A549 (cell line): ENCODE data around the gene REM2. TPM values are rescaled to one million over a fixed set of nuclear protein-coding genes. Genes with fewer than 3 reads are reported as not detected.

Experiments
- ATAC-seq, 2 experiments: fragments of 200-7000 bp in 1 of 2; fragments of >200 bp in 1 of 2; cut with Nextera tagmentation in 1 of 2; cut with Tn5 transposase in 1 of 2; 3 replicates each; pipeline versions ENCODE4 v1.8.0 to v1.9.1; 2018 to 2020; ENCODE audit warnings: mild to moderate bottlenecking in 1 of 2, moderate library complexity in 1 of 2
- CTCF ChIA-PET: fragments of 300-600 bp; sonication (Branson Sonifier 250); formaldehyde crosslinking; extraction: SDS; loops from one replicate; lab custom pipeline; 2021; ENCODE audit warnings: antibody characterized with exemption, inconsistent platforms; lab: Yijun Ruan, JAX
- POLR2A ChIA-PET: fragments of 350-600 bp; formaldehyde crosslinking; extraction: SDS; loops from one replicate; lab custom pipeline; 2021; ENCODE audit warnings: antibody characterized with exemption, inconsistent platforms; lab: Yijun Ruan, JAX
- DNase-seq, 2 experiments: peaks; one replicate each; pipeline versions ENCODE4 v3.0.0 to v3.0.0-alpha.2; 2011 to 2016; ENCODE audit warnings: low read depth in 1 of 2, low spot score in 1 of 2
- FAIRE-seq: peaks from 2 replicates; lab custom pipeline; 2011; peaks lifted over from hg19 to GRCh38; lab: Jason Lieb, UNC
- H3K27ac ChIP-seq, 2 experiments: fragments of >200 bp; sonication (Bioruptor Twin); formaldehyde crosslinking; 3 replicates each; pipeline ENCODE4 v1.5.1; 2016 to 2017
- H3K4me1 ChIP-seq: fragments of >200 bp; sonication (Bioruptor Twin); formaldehyde crosslinking; 3 replicates; pipeline ENCODE4 v1.6.1; 2016
- H3K4me2 ChIP-seq: fragments of >200 bp; sonication (Bioruptor Twin); formaldehyde crosslinking; 3 replicates; pipeline ENCODE4 v1.6.1; 2016
- H3K4me3 ChIP-seq: fragments of >200 bp; sonication (Bioruptor Twin); formaldehyde crosslinking; 3 replicates; pipeline ENCODE4 v1.5.1; 2016
- H3K9me3 ChIP-seq: fragments of >200 bp; sonication (Bioruptor Twin); formaldehyde crosslinking; 3 replicates; pipeline ENCODE4 v1.6.1; 2016
- CBX2 ChIP-seq: fragments of 200-600 bp; sonication (generic); IDR thresholded peaks from 2 replicates; pipeline ENCODE4 v1.6.1; 2016; ENCODE audit warnings: low read depth, mild to moderate bottlenecking, borderline replicate concordance
- CHD4 ChIP-seq: fragments of 200-600 bp; sonication (generic); IDR thresholded peaks from 2 replicates; pipeline ENCODE4 v1.6.1; 2016; ENCODE audit warnings: antibody characterized with exemption, mild to moderate bottlenecking, borderline replicate concordance
- EHF ChIP-seq: fragments of 250-450 bp; sonication (Bioruptor Pico); IDR thresholded peaks from 2 replicates; pipeline ENCODE4 v1.5.0; 2020; ENCODE audit warnings: mild to moderate bottlenecking
- FOSB ChIP-seq: fragments of 250-450 bp; sonication (Bioruptor Pico); IDR thresholded peaks from 2 replicates; pipeline ENCODE4 v1.5.0; 2020; ENCODE audit warnings: mild to moderate bottlenecking, moderate library complexity
- FOSL2 ChIP-seq, 2 experiments: fragments of 450-650 bp in 1 of 2; fragments of >200 bp in 1 of 2; sonication (Bioruptor Twin) in 1 of 2; formaldehyde crosslinking; IDR thresholded peaks; 2 replicates each; pipeline versions ENCODE4 v1.5.0 to v1.6.1; 2016 to 2020; ENCODE audit warnings: mild to moderate bottlenecking in 1 of 2, moderate library complexity in 1 of 2
- FOXS1 ChIP-seq: fragments of 250-450 bp; sonication (Bioruptor Pico); IDR thresholded peaks from 2 replicates; pipeline ENCODE4 v1.5.0; 2020; ENCODE audit warnings: mild to moderate bottlenecking, moderate library complexity
- GATA3 ChIP-seq: IDR thresholded peaks from 2 replicates; pipeline ENCODE4 v1.6.1; 2012; ENCODE audit warnings: borderline replicate concordance
- HOXA7 ChIP-seq: fragments of 250-450 bp; sonication (Bioruptor Pico); IDR thresholded peaks from 2 replicates; pipeline ENCODE4 v1.5.0; 2020; ENCODE audit warnings: mild to moderate bottlenecking, moderate library complexity
- HOXB13 ChIP-seq: fragments of 250-450 bp; sonication (Bioruptor Pico); IDR thresholded peaks from 2 replicates; pipeline ENCODE4 v1.5.0; 2020; ENCODE audit warnings: low read depth, mild to moderate bottlenecking, moderate library complexity
- JUN ChIP-seq, 2 experiments: fragments of >200 bp; sonication (Bioruptor Twin); formaldehyde crosslinking; IDR thresholded peaks; 2 replicates in 1 of 2; 3 replicates in 1 of 2; pipeline ENCODE4 v1.6.1; 2016 to 2017
- JUNB ChIP-seq: fragments of >200 bp; sonication (Bioruptor Twin); formaldehyde crosslinking; IDR thresholded peaks from 2 replicates; pipeline ENCODE4 v1.6.1; 2016
- KDM1A ChIP-seq: fragments of 200-600 bp; sonication (generic); IDR thresholded peaks from 2 replicates; pipeline ENCODE4 v1.6.1; 2016; ENCODE audit warnings: low read depth, mild to moderate bottlenecking
- MAFK ChIP-seq: fragments of 450-650 bp; IDR thresholded peaks from 2 replicates; pipeline ENCODE4 v1.6.1; 2014; ENCODE audit not compliant: partially characterized antibody
- MAZ ChIP-seq: fragments of 150-350 bp; IDR thresholded peaks from 2 replicates; pipeline ENCODE4 v1.6.1; 2014; ENCODE audit warnings: antibody characterized with exemption, low read depth, low read length, borderline replicate concordance
- MYC ChIP-seq: IDR thresholded peaks from 2 replicates; pipeline ENCODE4 v1.6.1; 2012; ENCODE audit warnings: mild to moderate bottlenecking, inconsistent platforms, low read length, improper control_type of control experiment, borderline replicate concordance
- POLR2A ChIP-seq: IDR thresholded peaks from 2 replicates; pipeline ENCODE4 v1.6.1; 2012; ENCODE audit warnings: mild to moderate bottlenecking, low read length
- POLR2AphosphoS2 ChIP-seq: conservative IDR thresholded peaks from 2 replicates; pipeline ENCODE4 v1.6.1; 2012; ENCODE audit warnings: low read length, improper control_type of control experiment, inconsistent platforms
- SMC3 ChIP-seq: fragments of >200 bp; sonication (Bioruptor Twin); formaldehyde crosslinking; IDR thresholded peaks from 3 replicates; pipeline ENCODE4 v1.6.1; 2018; ENCODE audit warnings: inconsistent platforms
- TFCP2L1 ChIP-seq: fragments of 250-450 bp; sonication (Bioruptor Pico); IDR thresholded peaks from 2 replicates; pipeline ENCODE4 v1.5.0; 2021; ENCODE audit warnings: mild to moderate bottlenecking
- ZFP36 ChIP-seq: fragments of 450-650 bp; IDR thresholded peaks from 2 replicates; pipeline ENCODE4 v1.6.1; 2014; ENCODE audit warnings: borderline replicate concordance; ENCODE audit not compliant: partially characterized antibody
- ZSCAN20 ChIP-seq: fragments of 250-450 bp; sonication (Bioruptor Pico); IDR thresholded peaks from 2 replicates; pipeline ENCODE4 v1.8.0; 2022; ENCODE audit warnings: mild to moderate bottlenecking, moderate library complexity
- WGBS: methylation state at CpG from one replicate; pipeline ENCODE4 v1.1.6; 2017; ENCODE audit errors: missing lambda C conversion rate; 5-methylcytosine and 5-hydroxymethylcytosine counted together
- polyA plus RNA-seq, 4 experiments: library from polyadenylated mRNA; depleted of rRNA in 3 of 4; stranded (reverse); fragments of >200 nt; fragmentation: RNase III in 1 of 4; extraction: RNeasy Plus Mini Kit Qiagen cat#74134 plus additional on column Dnase treatment in 1 of 4; gene quantifications; 2 replicates in 3 of 4; 3 replicates in 1 of 4; pipeline ENCODE4 v1.2.3, GENCODE V29; 2011 to 2017
- TF ChIP-seq, protein P1 (sequence below): fragments of 200-600 bp; sonication (generic); IDR thresholded peaks from 2 replicates; pipeline ENCODE4 v1.6.1; 2016; ENCODE audit warnings: antibody characterized with exemption, mild to moderate bottlenecking, moderate library complexity
- TF ChIP-seq, protein P2 (sequence below): fragments of 450-650 bp; IDR thresholded peaks from 2 replicates; pipeline ENCODE4 v1.6.1; 2014; ENCODE audit warnings: antibody characterized with exemption
- TF ChIP-seq, protein P3 (sequence below): IDR thresholded peaks from 2 replicates; pipeline ENCODE4 v1.6.1; 2012
- TF ChIP-seq, protein P4 (sequence below): fragments of 150-350 bp; IDR thresholded peaks from 2 replicates; pipeline ENCODE4 v1.6.1; 2014; ENCODE audit warnings: low read depth, mild to moderate bottlenecking, low read length
- TF ChIP-seq, protein P5 (sequence below): fragments of >200 bp; sonication (Bioruptor Twin); formaldehyde crosslinking; IDR thresholded peaks from 3 replicates; pipeline ENCODE4 v1.5.1; 2016
- TF ChIP-seq, protein P6 (sequence below): fragments of >200 bp; sonication (Bioruptor Twin); formaldehyde crosslinking; IDR thresholded peaks from 3 replicates; pipeline ENCODE4 v1.6.1; 2016
- TF ChIP-seq, protein P7 (sequence below): fragments of 250-450 bp; sonication (Bioruptor Pico); IDR thresholded peaks from 2 replicates; pipeline ENCODE4 v1.5.0; 2020; ENCODE audit warnings: low read depth, mild to moderate bottlenecking, moderate library complexity

Gene REM2
- polyA plus RNA-seq, 2 of the 4 experiments (the other 2 are of a cell fraction) = 0.23 to 0.31 TPM

DNA sequence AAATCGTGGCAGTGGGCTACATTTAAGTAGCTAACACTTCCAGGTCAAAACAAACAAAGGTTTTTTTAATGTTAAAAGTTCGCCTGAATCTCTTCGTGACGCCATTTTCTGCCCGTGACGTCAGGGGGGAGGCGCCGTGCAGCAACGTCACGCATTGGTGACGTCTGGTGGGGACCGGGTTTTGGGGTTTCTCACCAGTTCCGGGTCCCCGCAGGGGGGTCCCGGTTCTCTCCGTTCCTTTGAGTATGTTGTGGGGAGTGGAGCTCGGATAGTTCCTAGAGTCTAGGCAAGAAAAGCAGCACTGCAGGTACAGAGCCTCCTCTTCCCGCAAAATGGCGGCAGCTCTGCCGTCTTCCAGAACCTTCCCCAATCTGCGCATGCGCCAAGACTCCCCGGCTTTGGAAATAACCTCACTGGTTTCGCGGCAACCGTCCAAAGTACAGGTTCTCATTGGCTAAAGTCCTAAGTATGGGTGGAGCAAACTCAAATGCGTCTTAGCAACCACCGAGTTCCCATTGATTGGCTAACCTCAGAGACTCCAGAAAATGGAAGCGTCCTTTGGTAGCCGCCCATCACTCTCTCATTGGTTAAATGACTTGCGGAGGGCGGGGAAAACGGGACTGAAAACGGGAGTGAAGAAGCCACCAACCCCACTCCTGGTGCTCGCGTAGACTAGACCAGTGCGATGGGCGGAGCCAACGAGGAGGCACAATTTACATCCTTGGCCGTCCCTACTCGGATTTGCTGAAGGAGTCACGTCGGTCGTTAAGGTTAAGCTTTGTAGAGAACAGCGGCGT is 36.0 kb downstream of the REM2 start, which contains the start of gene RBM23:
Gene RBM23 (minus strand): TSS at position 346 of the 797 bp plus-strand sequence.
- Histone ChIP-seq H3K4me3 (peak within 1 kb of the TSS; percentile 71), H3K27ac (peak within 1 kb of the TSS; percentile 87 to 92), H3K4me2 (peak within 1 kb of the TSS; percentile 82), H3K4me1 (peaks cover 18% of the 10 kb centered on the region), H3K9me3 (no peaks in the 10 kb centered on the region)
- WGBS = under 1% methylated on average over 46 of the region's 46 CpGs
- DNase-seq (peak; percentile 95 to 100), FAIRE-seq (peak; percentile 89), ATAC-seq (peak; percentile 96 to 98)
- ChIA-PET CTCF (interaction anchor here (0.6 to 14.6 kb wide), 10 partner anchors 11 to 362 kb away, joined by 3 to 118 read pairs (median 3); partner anchors contain the start of gene PRMT5), POLR2A (interaction anchor here (0.5 to 2.6 kb wide), 11 partner anchors 10 to 206 kb away, joined by 3 to 51 read pairs (median 4); partner anchors contain the start of genes HAUS4, OXA1L and PRMT5)
- no peak for TF ChIP-seq POLR2AphosphoS2
- no peak for TF ChIP-seq EHF (CRISPR knock-in tag)
- TF ChIP-seq MAFK = no peak
- no peak for TF ChIP-seq FOXS1 (CRISPR knock-in tag)
- peak; percentile 75 for TF ChIP-seq POLR2A
- no peak for TF ChIP-seq JUNB
- TF ChIP-seq, protein P1, sequence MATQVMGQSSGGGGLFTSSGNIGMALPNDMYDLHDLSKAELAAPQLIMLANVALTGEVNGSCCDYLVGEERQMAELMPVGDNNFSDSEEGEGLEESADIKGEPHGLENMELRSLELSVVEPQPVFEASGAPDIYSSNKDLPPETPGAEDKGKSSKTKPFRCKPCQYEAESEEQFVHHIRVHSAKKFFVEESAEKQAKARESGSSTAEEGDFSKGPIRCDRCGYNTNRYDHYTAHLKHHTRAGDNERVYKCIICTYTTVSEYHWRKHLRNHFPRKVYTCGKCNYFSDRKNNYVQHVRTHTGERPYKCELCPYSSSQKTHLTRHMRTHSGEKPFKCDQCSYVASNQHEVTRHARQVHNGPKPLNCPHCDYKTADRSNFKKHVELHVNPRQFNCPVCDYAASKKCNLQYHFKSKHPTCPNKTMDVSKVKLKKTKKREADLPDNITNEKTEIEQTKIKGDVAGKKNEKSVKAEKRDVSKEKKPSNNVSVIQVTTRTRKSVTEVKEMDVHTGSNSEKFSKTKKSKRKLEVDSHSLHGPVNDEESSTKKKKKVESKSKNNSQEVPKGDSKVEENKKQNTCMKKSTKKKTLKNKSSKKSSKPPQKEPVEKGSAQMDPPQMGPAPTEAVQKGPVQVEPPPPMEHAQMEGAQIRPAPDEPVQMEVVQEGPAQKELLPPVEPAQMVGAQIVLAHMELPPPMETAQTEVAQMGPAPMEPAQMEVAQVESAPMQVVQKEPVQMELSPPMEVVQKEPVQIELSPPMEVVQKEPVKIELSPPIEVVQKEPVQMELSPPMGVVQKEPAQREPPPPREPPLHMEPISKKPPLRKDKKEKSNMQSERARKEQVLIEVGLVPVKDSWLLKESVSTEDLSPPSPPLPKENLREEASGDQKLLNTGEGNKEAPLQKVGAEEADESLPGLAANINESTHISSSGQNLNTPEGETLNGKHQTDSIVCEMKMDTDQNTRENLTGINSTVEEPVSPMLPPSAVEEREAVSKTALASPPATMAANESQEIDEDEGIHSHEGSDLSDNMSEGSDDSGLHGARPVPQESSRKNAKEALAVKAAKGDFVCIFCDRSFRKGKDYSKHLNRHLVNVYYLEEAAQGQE = no peak
- TF ChIP-seq, protein P2, sequence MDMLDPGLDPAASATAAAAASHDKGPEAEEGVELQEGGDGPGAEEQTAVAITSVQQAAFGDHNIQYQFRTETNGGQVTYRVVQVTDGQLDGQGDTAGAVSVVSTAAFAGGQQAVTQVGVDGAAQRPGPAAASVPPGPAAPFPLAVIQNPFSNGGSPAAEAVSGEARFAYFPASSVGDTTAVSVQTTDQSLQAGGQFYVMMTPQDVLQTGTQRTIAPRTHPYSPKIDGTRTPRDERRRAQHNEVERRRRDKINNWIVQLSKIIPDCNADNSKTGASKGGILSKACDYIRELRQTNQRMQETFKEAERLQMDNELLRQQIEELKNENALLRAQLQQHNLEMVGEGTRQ = no peak
- no peak for TF ChIP-seq GATA3
- peak; percentile 70 to 83; a peak in 3 of 5 replicates for TF ChIP-seq JUN (IDR thresholded peaks at IDR 0.05)
- TF ChIP-seq, protein P3, sequence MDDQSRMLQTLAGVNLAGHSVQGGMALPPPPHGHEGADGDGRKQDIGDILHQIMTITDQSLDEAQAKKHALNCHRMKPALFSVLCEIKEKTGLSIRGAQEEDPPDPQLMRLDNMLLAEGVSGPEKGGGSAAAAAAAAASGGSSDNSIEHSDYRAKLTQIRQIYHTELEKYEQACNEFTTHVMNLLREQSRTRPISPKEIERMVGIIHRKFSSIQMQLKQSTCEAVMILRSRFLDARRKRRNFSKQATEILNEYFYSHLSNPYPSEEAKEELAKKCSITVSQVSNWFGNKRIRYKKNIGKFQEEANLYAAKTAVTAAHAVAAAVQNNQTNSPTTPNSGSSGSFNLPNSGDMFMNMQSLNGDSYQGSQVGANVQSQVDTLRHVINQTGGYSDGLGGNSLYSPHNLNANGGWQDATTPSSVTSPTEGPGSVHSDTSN = peak; percentile 8; the same call in 1 of the 2 replicates
- TF ChIP-seq HOXA7 (CRISPR knock-in tag) = 0 out of 2 replicates have a peak, but pooled peaks have one; percentile 39
- TF ChIP-seq HOXB13 (CRISPR knock-in tag) = no peak
- TF ChIP-seq ZFP36 = no peak
- no peak for TF ChIP-seq CBX2
- TF ChIP-seq, protein P4, sequence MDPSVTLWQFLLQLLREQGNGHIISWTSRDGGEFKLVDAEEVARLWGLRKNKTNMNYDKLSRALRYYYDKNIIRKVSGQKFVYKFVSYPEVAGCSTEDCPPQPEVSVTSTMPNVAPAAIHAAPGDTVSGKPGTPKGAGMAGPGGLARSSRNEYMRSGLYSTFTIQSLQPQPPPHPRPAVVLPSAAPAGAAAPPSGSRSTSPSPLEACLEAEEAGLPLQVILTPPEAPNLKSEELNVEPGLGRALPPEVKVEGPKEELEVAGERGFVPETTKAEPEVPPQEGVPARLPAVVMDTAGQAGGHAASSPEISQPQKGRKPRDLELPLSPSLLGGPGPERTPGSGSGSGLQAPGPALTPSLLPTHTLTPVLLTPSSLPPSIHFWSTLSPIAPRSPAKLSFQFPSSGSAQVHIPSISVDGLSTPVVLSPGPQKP = no peak
- no peak for TF ChIP-seq CHD4
- 0 out of 2 replicates have a peak, but pooled peaks have one; percentile 26 for TF ChIP-seq MYC
- no peak for TF ChIP-seq FOSL2 (IDR thresholded peaks at IDR 0.05)
- 0 out of 2 replicates have a peak, but pooled peaks have one; percentile 23 for TF ChIP-seq FOSL2 (CRISPR knock-in tag; IDR thresholded peaks at IDR 0.05)
- no peak for TF ChIP-seq MAZ
- TF ChIP-seq ZSCAN20 (CRISPR knock-in tag) = no peak
- TF ChIP-seq, protein P5, sequence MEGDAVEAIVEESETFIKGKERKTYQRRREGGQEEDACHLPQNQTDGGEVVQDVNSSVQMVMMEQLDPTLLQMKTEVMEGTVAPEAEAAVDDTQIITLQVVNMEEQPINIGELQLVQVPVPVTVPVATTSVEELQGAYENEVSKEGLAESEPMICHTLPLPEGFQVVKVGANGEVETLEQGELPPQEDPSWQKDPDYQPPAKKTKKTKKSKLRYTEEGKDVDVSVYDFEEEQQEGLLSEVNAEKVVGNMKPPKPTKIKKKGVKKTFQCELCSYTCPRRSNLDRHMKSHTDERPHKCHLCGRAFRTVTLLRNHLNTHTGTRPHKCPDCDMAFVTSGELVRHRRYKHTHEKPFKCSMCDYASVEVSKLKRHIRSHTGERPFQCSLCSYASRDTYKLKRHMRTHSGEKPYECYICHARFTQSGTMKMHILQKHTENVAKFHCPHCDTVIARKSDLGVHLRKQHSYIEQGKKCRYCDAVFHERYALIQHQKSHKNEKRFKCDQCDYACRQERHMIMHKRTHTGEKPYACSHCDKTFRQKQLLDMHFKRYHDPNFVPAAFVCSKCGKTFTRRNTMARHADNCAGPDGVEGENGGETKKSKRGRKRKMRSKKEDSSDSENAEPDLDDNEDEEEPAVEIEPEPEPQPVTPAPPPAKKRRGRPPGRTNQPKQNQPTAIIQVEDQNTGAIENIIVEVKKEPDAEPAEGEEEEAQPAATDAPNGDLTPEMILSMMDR = no peak
- TF ChIP-seq KDM1A = no peak
- TF ChIP-seq, protein P6, sequence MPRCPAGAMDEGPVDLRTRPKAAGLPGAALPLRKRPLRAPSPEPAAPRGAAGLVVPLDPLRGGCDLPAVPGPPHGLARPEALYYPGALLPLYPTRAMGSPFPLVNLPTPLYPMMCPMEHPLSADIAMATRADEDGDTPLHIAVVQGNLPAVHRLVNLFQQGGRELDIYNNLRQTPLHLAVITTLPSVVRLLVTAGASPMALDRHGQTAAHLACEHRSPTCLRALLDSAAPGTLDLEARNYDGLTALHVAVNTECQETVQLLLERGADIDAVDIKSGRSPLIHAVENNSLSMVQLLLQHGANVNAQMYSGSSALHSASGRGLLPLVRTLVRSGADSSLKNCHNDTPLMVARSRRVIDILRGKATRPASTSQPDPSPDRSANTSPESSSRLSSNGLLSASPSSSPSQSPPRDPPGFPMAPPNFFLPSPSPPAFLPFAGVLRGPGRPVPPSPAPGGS = peak; percentile 27; the same call in 1 of the 3 replicates
- TF ChIP-seq TFCP2L1 (CRISPR knock-in tag) = no peak
- TF ChIP-seq, protein P7, sequence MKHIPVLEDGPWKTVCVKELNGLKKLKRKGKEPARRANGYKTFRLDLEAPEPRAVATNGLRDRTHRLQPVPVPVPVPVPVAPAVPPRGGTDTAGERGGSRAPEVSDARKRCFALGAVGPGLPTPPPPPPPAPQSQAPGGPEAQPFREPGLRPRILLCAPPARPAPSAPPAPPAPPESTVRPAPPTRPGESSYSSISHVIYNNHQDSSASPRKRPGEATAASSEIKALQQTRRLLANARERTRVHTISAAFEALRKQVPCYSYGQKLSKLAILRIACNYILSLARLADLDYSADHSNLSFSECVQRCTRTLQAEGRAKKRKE (CRISPR knock-in tag) = no peak
- no peak for TF ChIP-seq SMC3
- TF ChIP-seq FOSB = no peak
